CD4-positive, alpha-beta T cell (primary cell): ENCODE measurements around the gene IQCM. TPM values are rescaled to one million over a fixed set of nuclear protein-coding genes. Genes with fewer than 3 reads are reported as not detected.

Source experiments
- ATAC-seq: fragments of 200-7000 bp; cut with Tn5 transposase; one replicate; pipeline ENCODE4 v1.10.0; 2022; ENCODE audit warnings: mild to moderate bottlenecking; ENCODE audit not compliant: poor library complexity
- CTCF ChIA-PET: fragments of 350-600 bp; sonication (Branson Sonifier 250); formaldehyde crosslinking; loops from one replicate; lab custom pipeline; 2021; ENCODE audit warnings: antibody characterized with exemption, inconsistent platforms; lab: Charles Lee
- POLR2A ChIA-PET: fragments of 350-600 bp; sonication (Branson Sonifier 250); formaldehyde crosslinking; loops from one replicate; lab custom pipeline; 2021; ENCODE audit warnings: antibody characterized with exemption, inconsistent platforms; lab: Charles Lee
- DNase-seq, 14 experiments: peaks; one replicate each; pipeline ENCODE4 v3.0.0-alpha.2; 2013 to 2020; ENCODE audit warnings: mixed read lengths in 2 of 14
- H3K27ac ChIP-seq, 2 donors: one replicate each; pipeline versions ENCODE4 v1.5.1 to v1.7.0; 2013; ENCODE audit warnings: low read length in 2 of 2, low read depth in 1 of 2, mild to moderate bottlenecking in 1 of 2
- H3K27me3 ChIP-seq, 2 experiments: 1 replicate in 1 of 2; 2 replicates in 1 of 2; pipeline versions ENCODE4 v1.6.1 to v1.7.0; 2013; ENCODE audit warnings: low read length in 2 of 2, control low read depth in 1 of 2, mild to moderate bottlenecking in 1 of 2, moderate library complexity in 1 of 2; ENCODE audit not compliant: insufficient read depth in 2 of 2, control insufficient read depth in 1 of 2
- H3K36me3 ChIP-seq: one replicate; pipeline ENCODE4 v1.6.1; 2013; ENCODE audit warnings: low read length, control low read depth; ENCODE audit not compliant: insufficient read depth
- H3K4me1 ChIP-seq: one replicate; pipeline ENCODE4 v1.6.1; 2013; ENCODE audit warnings: low read length, control low read depth; ENCODE audit not compliant: insufficient read depth
- H3K4me3 ChIP-seq: one replicate; pipeline ENCODE4 v1.5.1; 2013; ENCODE audit warnings: mild to moderate bottlenecking, low read length, moderate library complexity
- H3K9me3 ChIP-seq, 2 experiments: 1 replicate in 1 of 2; 2 replicates in 1 of 2; pipeline versions ENCODE4 v1.6.1 to v1.7.0; 2013; ENCODE audit warnings: low read length in 2 of 2, mild to moderate bottlenecking in 2 of 2, control low read depth in 1 of 2, moderate library complexity in 1 of 2; ENCODE audit not compliant: control insufficient read depth in 1 of 2, insufficient read depth in 1 of 2
- H3K27ac Mint-ChIP-seq: one replicate; pipeline ENCODE4 v1.8.0; 2020; ENCODE audit warnings: mixed read lengths
- H3K27me3 Mint-ChIP-seq: one replicate; pipeline ENCODE4 v1.8.0; 2021; ENCODE audit warnings: mixed read lengths
- H3K36me3 Mint-ChIP-seq: one replicate; pipeline ENCODE4 v1.8.0; 2021; ENCODE audit warnings: low read depth, mixed read lengths
- H3K4me1 Mint-ChIP-seq: one replicate; pipeline ENCODE4 v1.8.0; 2021; ENCODE audit warnings: low read depth, mixed read lengths
- H3K4me3 Mint-ChIP-seq: one replicate; pipeline ENCODE4 v1.8.0; 2020; ENCODE audit warnings: mild to moderate bottlenecking, mixed read lengths
- H3K9me3 Mint-ChIP-seq: one replicate; pipeline ENCODE4 v1.8.0; 2020; ENCODE audit warnings: mixed read lengths
- CTCF ChIP-seq: fragments of 200-600 bp; IDR thresholded peaks from one replicate; pipeline ENCODE4 v1.8.0; 2022; ENCODE audit warnings: antibody characterized with exemption, mild to moderate bottlenecking
- intact Hi-C, 2 experiments: fragments of 100-400 bp; cut with DNase I in 1 of 2; cut with micrococcal nuclease in 1 of 2; formaldehyde crosslinking; loops; one replicate each; pipeline versions ENCODE4 v1.15.1 to v1.9.0; 2023 to 2025; cut with DNase I, micrococcal nuclease
- total RNA-seq, 174 experiments: library from RNA in 2 of 174; stranded (reverse) in 2 of 174; gene quantifications; one replicate each; pipeline ENCODE4 v1.2.3 and lab custom pipeline; 2021 to 2026

IQCM gene
- total RNA-seq, 2 experiments from 2014 or later = not detected

GRCh38 chr4:149409555-149409962 is 406.1 kb downstream of the IQCM start:
- no peak for TF ChIP-seq CTCF
- no peak overlapping the region for H3K4me3 Mint-ChIP-seq
- ChIA-PET CTCF (no interaction called here), POLR2A (no interaction called here)
- intact Hi-C loops = no loop called here
- H3K27ac ChIP-seq = no peak overlapping the region
- H3K9me3 ChIP-seq = no peaks in the 10 kb centered on the region
- H3K27me3 Mint-ChIP-seq = no peaks in the 10 kb centered on the region
- no peaks in the 10 kb centered on the region for H3K4me1 Mint-ChIP-seq
- H3K27ac Mint-ChIP-seq = no peak overlapping the region
- H3K36me3 Mint-ChIP-seq = no peaks in the 10 kb centered on the region
- no peaks in the 10 kb centered on the region for H3K4me1 ChIP-seq
- no peak for DNase-seq
- no peak for ATAC-seq
- no peaks in the 10 kb centered on the region for H3K27me3 ChIP-seq
- no peaks in the 10 kb centered on the region for H3K36me3 ChIP-seq
- peaks cover 2% of the 10 kb centered on the region for H3K9me3 Mint-ChIP-seq
- H3K4me3 ChIP-seq = no peak overlapping the region

GRCh38 chr4:149409146-149409545 is 406.5 kb downstream of the IQCM start:
- Mint-ChIP-seq H3K27ac (no peak overlapping the region), H3K27me3 (no peaks in the 10 kb centered on the region), H3K4me1 (no peaks in the 10 kb centered on the region), H3K36me3 (no peaks in the 10 kb centered on the region), H3K9me3 (peaks cover 2% of the 10 kb centered on the region), H3K4me3 (no peak overlapping the region)
- no peak for TF ChIP-seq CTCF
- Histone ChIP-seq H3K36me3 (no peaks in the 10 kb centered on the region), H3K4me1 (no peaks in the 10 kb centered on the region), H3K9me3 (no peaks in the 10 kb centered on the region), H3K27me3 (no peaks in the 10 kb centered on the region), H3K27ac (no peak overlapping the region), H3K4me3 (no peak overlapping the region)
- no peak for DNase-seq
- intact Hi-C loops = no loop called here
- ChIA-PET CTCF (no interaction called here), POLR2A (no interaction called here)
- no peak for ATAC-seq

- H3K36me3 ChIP-seq = no peaks in the 10 kb centered on the region
- H3K4me1 ChIP-seq = no peaks in the 10 kb centered on the region
- H3K4me1 Mint-ChIP-seq = no peaks in the 10 kb centered on the region
- no peak overlapping the region for H3K4me3 ChIP-seq
- no peaks in the 10 kb centered on the region for H3K27me3 Mint-ChIP-seq
- intact Hi-C loops = no loop called here
- POLR2A ChIA-PET = no interaction called here
- CTCF ChIA-PET = no interaction called here
- H3K36me3 Mint-ChIP-seq = no peaks in the 10 kb centered on the region
- no peak overlapping the region for H3K27ac ChIP-seq
- TF ChIP-seq CTCF = no peak
- peaks cover 2% of the 10 kb centered on the region for H3K9me3 Mint-ChIP-seq
- no peak overlapping the region for H3K27ac Mint-ChIP-seq
- no peaks in the 10 kb centered on the region for H3K9me3 ChIP-seq
- DNase-seq = no peak
- no peaks in the 10 kb centered on the region for H3K27me3 ChIP-seq
- no peak for ATAC-seq
- no peak overlapping the region for H3K4me3 Mint-ChIP-seq
These were observed 411.5 kb downstream of the IQCM start for GRCh38 chr4:149404143-149404542.
